Activated naive CD4-positive, alpha-beta T cell treated with Interleukin-2 at 50 U/mL for 16 hours (primary cell): Measurements from ENCODE around the gene FFAR1.

Experiments
- DNase-seq: peaks from one replicate; pipeline ENCODE4 v3.0.0-alpha.2; 2020

Gene FFAR1

GRCh38 chr19:35395382-35396199, 47.9 kb downstream of the FFAR1 start:
- DNase-seq = no peak

- no peak for DNase-seq
Observed at GRCh38 chr19:35396240-35396885, 48.7 kb downstream of the FFAR1 start.

DNA sequence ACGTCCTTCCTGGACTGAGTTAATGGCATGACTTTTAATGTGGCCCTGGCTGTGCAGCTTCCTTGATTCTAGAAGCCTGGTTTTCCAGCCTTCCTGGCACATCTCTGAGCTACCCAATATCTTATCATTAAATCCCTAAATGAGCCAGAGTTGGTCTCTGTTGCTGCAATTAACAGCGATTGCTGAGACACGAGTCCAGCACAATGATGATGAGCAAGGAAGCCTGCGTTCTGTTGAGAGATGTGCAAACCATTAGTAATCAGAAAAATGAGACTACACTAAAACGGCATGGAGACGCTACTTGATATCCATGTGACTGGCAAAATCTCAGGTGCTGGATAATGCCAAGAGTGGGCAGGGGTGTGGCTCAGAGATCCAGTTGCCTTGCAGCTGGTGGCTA, 49.4 kb downstream of the FFAR1 start:
- no peak for DNase-seq
